Lower lobe of right lung (tissue), 2 donors: ENCODE measurements around the gene SELENOO. TPM values are rescaled to one million over a fixed set of nuclear protein-coding genes. Genes with fewer than 3 reads are reported as not detected.

ENCODE experiments used
- ATAC-seq, 2 donors: fragments of 200-7000 bp; cut with Tn5 transposase; one replicate each; pipeline ENCODE4 v1.9.1; 2020 to 2022; ENCODE audit warnings: mild to moderate bottlenecking in 2 of 2, moderate library complexity in 2 of 2
- DNase-seq: peaks from one replicate; pipeline ENCODE4 v3.0.0-alpha.2; 2020
- H3K27ac ChIP-seq: fragments of 200-600 bp; one replicate; pipeline ENCODE4 v1.8.0; 2022
- H3K27me3 ChIP-seq: fragments of 200-600 bp; one replicate; pipeline ENCODE4 v1.8.0; 2022; ENCODE audit warnings: low read depth
- H3K36me3 ChIP-seq: fragments of 200-600 bp; one replicate; pipeline ENCODE4 v1.8.0; 2022; ENCODE audit warnings: mild to moderate bottlenecking
- H3K4me1 ChIP-seq: fragments of 200-600 bp; one replicate; pipeline ENCODE4 v1.8.0; 2022
- H3K4me3 ChIP-seq: fragments of 200-600 bp; one replicate; pipeline ENCODE4 v1.8.0; 2022; ENCODE audit warnings: mild to moderate bottlenecking
- H3K9me3 ChIP-seq: fragments of 200-600 bp; one replicate; pipeline ENCODE4 v1.8.0; 2022
- intact Hi-C: fragments of 100-400 bp; cut with DNase I; formaldehyde crosslinking; loops from one replicate; pipeline ENCODE4 v1.11.0; 2022
- total RNA-seq: library from RNA; stranded (reverse); fragmentation: NEBNext Ultra II Directional; extraction: Animal tissue kit (Norgen Biotek cat#: 25700); gene quantifications from one replicate; pipeline ENCODE4 v1.2.1, GENCODE V29; 2021
- TF ChIP-seq, protein P1 (sequence below): fragments of 200-600 bp; IDR thresholded peaks from one replicate; pipeline ENCODE4 v1.8.0; 2022; ENCODE audit warnings: antibody characterized with exemption, mild to moderate bottlenecking
- donor health status: DM: no; HTN: yes; CAD: no; lungs with severe emphysema.

Gene SELENOO
- total RNA-seq, 1 donor from 2014 or later, result 18.7 TPM

DNA sequence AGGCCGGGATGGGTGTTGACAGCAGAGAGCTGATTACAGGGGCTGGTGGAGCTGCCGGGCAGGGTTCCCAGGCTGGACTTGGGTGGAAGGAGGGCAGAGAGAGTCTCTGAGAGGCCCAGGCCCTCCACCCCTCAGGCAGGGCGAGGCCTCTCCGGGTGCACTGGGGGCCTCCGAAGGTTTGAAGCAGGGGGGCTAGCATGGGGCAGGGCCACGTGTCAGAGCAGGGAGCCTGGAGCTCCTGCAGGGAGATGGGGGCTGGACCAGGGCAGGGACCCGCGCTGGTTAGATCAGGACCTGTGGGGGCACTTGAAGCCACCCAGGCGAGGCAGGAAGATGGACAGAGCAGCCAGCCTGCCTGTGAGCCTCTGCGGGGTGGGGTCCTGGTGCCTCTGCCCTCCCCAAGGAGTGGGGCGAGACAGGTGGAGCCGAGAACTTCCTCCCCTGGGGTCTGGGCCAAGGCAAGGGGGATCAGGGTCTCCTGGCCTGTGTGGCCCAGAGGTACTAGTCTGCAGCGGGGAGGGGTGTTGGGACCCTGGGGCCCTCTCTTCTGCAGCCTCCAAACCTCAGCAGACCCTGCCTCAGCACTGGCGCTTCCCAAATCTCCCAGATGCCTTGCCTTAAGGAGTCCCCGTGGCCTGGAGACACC, 29.4 kb upstream of the SELENOO start:
- H3K36me3 ChIP-seq, result no peaks in the 10 kb centered on the region
- H3K4me3 ChIP-seq, result no peak overlapping the region
- no peaks in the 10 kb centered on the region for H3K4me1 ChIP-seq
- intact Hi-C loops, result no loop called here
- H3K27me3 ChIP-seq, result peaks cover 25% of the 10 kb centered on the region
- TF ChIP-seq, protein P1, sequence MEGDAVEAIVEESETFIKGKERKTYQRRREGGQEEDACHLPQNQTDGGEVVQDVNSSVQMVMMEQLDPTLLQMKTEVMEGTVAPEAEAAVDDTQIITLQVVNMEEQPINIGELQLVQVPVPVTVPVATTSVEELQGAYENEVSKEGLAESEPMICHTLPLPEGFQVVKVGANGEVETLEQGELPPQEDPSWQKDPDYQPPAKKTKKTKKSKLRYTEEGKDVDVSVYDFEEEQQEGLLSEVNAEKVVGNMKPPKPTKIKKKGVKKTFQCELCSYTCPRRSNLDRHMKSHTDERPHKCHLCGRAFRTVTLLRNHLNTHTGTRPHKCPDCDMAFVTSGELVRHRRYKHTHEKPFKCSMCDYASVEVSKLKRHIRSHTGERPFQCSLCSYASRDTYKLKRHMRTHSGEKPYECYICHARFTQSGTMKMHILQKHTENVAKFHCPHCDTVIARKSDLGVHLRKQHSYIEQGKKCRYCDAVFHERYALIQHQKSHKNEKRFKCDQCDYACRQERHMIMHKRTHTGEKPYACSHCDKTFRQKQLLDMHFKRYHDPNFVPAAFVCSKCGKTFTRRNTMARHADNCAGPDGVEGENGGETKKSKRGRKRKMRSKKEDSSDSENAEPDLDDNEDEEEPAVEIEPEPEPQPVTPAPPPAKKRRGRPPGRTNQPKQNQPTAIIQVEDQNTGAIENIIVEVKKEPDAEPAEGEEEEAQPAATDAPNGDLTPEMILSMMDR, result no peak
- H3K27ac ChIP-seq, result no peak overlapping the region
- peak; percentile 6 to 34 for ATAC-seq
- no peaks in the 10 kb centered on the region for H3K9me3 ChIP-seq
- DNase-seq, result no peak

DNA sequence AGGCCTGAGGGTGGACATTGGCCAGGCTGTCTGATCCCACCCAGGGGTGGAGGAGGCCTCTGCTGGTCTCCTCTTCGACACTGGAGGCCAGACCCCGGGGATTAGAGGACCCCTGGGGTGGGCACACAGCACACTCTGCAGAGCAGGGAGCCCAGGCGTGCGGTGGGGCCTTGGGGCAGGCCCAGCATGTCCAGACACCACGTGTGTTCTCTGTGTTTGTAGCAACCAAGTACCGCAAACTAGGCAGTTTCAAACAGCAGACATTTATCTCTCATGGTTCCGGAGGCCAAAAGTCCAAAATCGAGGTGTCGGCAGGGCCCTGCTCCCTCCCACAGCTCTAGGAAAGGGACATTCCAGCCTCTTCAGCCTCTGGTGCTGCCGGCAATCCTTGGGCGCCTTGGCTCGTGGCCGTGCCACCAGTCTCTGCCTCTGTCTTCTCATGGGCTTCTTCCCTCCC, 28.8 kb upstream of the SELENOO start:
- intact Hi-C loops, result no loop called here
- H3K27ac ChIP-seq, result no peak overlapping the region
- peak in 1 of 2 donors; percentile 9 for ATAC-seq
- peaks cover 30% of the 10 kb centered on the region for H3K27me3 ChIP-seq
- H3K4me1 ChIP-seq, result no peaks in the 10 kb centered on the region
- no peaks in the 10 kb centered on the region for H3K36me3 ChIP-seq
- DNase-seq, result no peak
- H3K4me3 ChIP-seq, result no peak overlapping the region
- H3K9me3 ChIP-seq, result no peaks in the 10 kb centered on the region
- TF ChIP-seq, protein P1, result no peak

DNA sequence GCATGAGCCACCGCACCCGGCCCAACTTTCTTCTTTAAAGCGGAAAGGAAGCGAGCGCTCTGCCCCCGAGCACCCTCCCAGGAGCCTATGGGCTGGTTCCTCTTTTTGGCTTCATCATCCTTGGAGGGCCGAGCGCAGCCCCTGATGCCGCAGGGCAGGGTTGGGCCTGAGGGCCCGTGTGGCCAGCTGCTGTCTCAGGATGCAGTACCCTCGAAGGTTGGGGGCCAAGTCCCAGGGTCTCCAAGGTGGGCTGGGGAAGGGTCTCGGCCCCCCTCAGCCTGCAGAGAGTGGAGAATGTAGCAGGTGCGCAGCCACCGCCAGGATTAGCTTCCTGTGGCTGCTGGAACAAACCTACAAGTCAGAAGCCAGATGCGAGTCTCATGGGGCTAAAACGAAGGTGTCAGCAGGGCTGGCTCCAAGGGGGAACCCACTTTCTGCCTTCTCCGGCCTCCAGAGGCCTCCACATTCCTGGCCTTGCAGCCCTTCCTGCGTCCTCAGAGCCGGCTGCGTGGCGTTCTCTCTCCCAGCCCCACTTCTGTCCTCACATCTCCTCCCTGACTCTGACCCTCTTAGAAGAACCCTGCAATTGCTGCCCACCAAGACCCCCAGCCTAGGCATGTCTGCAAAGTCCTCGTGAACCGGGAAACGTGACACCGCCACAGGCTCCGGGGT, 27.4 kb upstream of the SELENOO start:
- Histone ChIP-seq H3K4me3 (no peak overlapping the region), H3K9me3 (no peaks in the 10 kb centered on the region), H3K4me1 (no peaks in the 10 kb centered on the region), H3K27me3 (peaks cover 43% of the 10 kb centered on the region), H3K27ac (no peak overlapping the region), H3K36me3 (no peaks in the 10 kb centered on the region)
- intact Hi-C loops, result no loop called here
- TF ChIP-seq, protein P1, result no peak
- ATAC-seq, result peak in 1 of 2 donors; percentile 34
- peak; percentile 66 for DNase-seq

DNA sequence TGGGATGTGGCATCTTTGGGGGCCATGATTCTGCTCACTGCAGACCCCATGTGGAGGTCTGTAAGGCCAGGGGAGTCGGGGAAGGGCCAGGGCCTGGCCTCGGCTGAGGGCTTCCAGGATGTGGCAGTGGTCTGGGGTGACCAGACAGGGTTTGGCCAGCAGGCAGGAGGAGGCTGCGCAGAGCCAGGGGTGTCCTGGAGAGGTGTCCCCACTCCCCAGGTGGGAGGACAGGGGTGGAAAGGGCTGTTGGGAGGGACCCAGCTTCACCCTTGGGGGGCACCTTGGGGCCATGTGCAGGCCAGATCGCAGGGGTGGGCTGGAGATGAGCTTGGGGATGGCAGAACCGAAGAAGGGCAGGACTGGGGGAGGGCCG, 26.8 kb upstream of the SELENOO start:
- H3K4me3 ChIP-seq, result no peak overlapping the region
- DNase-seq, result no peak
- ATAC-seq, result no peak
- H3K4me1 ChIP-seq, result no peaks in the 10 kb centered on the region
- intact Hi-C loops, result no loop called here
- no peaks in the 10 kb centered on the region for H3K9me3 ChIP-seq
- no peak overlapping the region for H3K27ac ChIP-seq
- TF ChIP-seq, protein P1, result no peak
- H3K27me3 ChIP-seq, result peaks cover 46% of the 10 kb centered on the region
- no peaks in the 10 kb centered on the region for H3K36me3 ChIP-seq

DNA sequence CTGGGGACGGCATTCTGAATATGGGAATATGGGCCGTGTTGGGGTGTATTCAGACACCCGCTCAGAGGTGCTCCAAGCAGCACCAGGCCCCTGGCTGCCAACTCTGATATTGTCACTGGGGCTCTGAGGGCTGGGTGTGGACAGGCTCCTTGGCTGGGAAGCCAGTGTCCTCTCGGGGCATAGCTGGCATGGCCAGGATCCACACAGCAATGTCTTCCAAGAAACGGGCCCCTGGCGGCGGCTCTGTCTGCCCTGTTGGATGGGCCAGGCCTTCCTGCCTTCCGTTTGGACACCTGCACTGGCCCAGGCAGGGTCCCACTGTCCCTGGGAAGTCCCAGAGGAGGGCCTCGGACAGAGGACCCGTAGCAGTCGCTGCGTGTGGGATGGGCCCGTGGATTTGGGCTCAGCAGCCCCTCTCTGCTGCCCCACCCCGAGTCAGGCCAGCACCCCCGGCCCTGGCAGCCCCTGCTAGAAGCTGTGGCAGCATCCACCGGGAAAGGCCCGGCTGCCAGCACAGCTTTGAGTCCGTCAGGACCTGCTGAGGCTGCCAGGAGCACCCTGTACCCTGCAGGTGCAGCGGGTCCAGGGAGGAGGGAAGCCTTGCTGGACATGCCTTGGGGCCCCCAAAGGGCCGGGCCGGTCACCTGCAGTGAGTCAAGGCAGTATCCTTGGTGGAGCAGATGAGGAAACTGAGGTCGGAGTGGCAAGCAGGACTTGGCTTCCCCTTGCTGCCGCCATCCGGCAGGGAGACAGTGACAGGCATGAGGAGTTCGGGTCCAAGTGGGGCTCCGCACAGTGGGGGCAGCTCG, 26.2 kb upstream of the SELENOO start:
- ATAC-seq, result no peak
- H3K36me3 ChIP-seq, result no peaks in the 10 kb centered on the region
- intact Hi-C loops, result no loop called here
- no peak for DNase-seq
- H3K4me3 ChIP-seq, result no peak overlapping the region
- TF ChIP-seq, protein P1, result no peak
- H3K27me3 ChIP-seq, result peaks cover 45% of the 10 kb centered on the region
- H3K27ac ChIP-seq, result no peak overlapping the region
- no peaks in the 10 kb centered on the region for H3K4me1 ChIP-seq
- no peaks in the 10 kb centered on the region for H3K9me3 ChIP-seq
